Transverse colon (tissue), 4 donors: Measurements from ENCODE around the gene PYY.

Experiments used
- CTCF ChIP-seq, 5 experiments: fragments of 200-600 bp in 3 of 5; fragments of 450-650 bp in 2 of 5; sonication (generic) in 3 of 5; IDR thresholded peaks; 1 replicate in 2 of 5; 2 replicates in 3 of 5; pipeline ENCODE4 v1.5.1; 2016 to 2017; ENCODE audit warnings: antibody characterized with exemption in 5 of 5, inconsistent platforms in 3 of 5, mild to moderate bottlenecking in 2 of 5, moderate library complexity in 1 of 5
- EP300 ChIP-seq: sonication (generic); formaldehyde crosslinking; IDR thresholded peaks from one replicate; pipeline ENCODE4 v1.6.1; 2017; ENCODE audit warnings: antibody characterized with exemption, low read depth
- POLR2A ChIP-seq: fragments of 450-650 bp; IDR thresholded peaks from one replicate; pipeline ENCODE4 v1.6.1; 2016; ENCODE audit warnings: antibody characterized with exemption, mild to moderate bottlenecking, moderate library complexity
- POLR2AphosphoS5 ChIP-seq, 3 donors: sonication (generic); formaldehyde crosslinking; IDR thresholded peaks; one replicate each; pipeline ENCODE4 v1.6.1; 2016; ENCODE audit warnings: antibody characterized with exemption in 3 of 3

DNA sequence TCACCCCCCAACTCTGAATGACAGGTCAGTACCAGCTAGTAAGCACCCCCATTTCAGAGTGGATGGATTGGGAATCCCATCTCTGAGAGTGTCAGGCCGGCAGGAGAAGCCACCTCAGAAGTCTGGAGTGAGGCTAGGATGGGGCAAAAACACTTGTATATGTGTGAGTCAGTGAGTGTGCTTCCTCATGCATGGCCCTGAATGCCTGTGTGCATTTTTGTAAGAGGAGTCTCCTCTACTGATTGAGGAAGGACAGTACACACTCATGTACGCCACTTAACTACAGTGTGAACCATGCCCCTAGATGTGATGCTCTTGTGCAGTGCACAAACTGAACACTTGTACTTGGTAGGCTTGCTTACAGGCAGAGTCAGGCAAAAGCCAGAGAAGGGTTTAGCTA lies 28.4 kb upstream of the PYY start:
- TF ChIP-seq POLR2AphosphoS5 (IDR thresholded peaks at IDR 0.05) (no peak), CTCF (IDR thresholded peaks at IDR 0.05) (no peak), POLR2A (no peak), EP300 (no peak)
